PC-3 (cell line): ENCODE measurements around the gene CAMTA1.

Experiments
- EZH2phosphoT487 ChIP-seq: fragments of 300-600 bp; sonication (generic); IDR thresholded peaks from 2 replicates; pipeline ENCODE4 v1.6.1; 2018; ENCODE audit warnings: mild to moderate bottlenecking, antibody characterized with exemption, low read length, borderline replicate concordance
- TF ChIP-seq, protein P1 (sequence below): fragments of 300-600 bp; sonication (generic); conservative IDR thresholded peaks from 2 replicates; pipeline ENCODE4 v1.5.1; 2017; ENCODE audit warnings: antibody characterized with exemption, low read depth, mild to moderate bottlenecking, low read length

- no peak for TF ChIP-seq EZH2phosphoT487
- TF ChIP-seq, protein P1, sequence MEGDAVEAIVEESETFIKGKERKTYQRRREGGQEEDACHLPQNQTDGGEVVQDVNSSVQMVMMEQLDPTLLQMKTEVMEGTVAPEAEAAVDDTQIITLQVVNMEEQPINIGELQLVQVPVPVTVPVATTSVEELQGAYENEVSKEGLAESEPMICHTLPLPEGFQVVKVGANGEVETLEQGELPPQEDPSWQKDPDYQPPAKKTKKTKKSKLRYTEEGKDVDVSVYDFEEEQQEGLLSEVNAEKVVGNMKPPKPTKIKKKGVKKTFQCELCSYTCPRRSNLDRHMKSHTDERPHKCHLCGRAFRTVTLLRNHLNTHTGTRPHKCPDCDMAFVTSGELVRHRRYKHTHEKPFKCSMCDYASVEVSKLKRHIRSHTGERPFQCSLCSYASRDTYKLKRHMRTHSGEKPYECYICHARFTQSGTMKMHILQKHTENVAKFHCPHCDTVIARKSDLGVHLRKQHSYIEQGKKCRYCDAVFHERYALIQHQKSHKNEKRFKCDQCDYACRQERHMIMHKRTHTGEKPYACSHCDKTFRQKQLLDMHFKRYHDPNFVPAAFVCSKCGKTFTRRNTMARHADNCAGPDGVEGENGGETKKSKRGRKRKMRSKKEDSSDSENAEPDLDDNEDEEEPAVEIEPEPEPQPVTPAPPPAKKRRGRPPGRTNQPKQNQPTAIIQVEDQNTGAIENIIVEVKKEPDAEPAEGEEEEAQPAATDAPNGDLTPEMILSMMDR, result no peak
Measured at GRCh38 chr1:7726623-7727022, 941.4 kb downstream of the CAMTA1 start.
